GM12865 (cell line): Measurements from ENCODE around the gene RRP1B.
"Not testable (repeated sequence)": the region's sequence is repeated elsewhere in the genome, so short reads cannot be mapped to it uniquely, and the experiment has no call there.

ENCODE experiments used
- DNase-seq: peaks from one replicate; pipeline ENCODE4 v3.0.0; 2010; ENCODE audit warnings: low read depth
- H3K4me3 ChIP-seq: 2 replicates; pipeline ENCODE4 v1.5.1; 2011; ENCODE audit warnings: mild to moderate bottlenecking, low read depth, low read length, control low read depth
- TF ChIP-seq, protein P1 (sequence below): IDR thresholded peaks from 2 replicates; pipeline ENCODE4 v1.5.1; 2011; ENCODE audit warnings: low read length, control low read depth, low read depth, inconsistent platforms; ENCODE audit not compliant: insufficient read depth; ENCODE audit errors: missing control alignments

RRP1B gene

DNA sequence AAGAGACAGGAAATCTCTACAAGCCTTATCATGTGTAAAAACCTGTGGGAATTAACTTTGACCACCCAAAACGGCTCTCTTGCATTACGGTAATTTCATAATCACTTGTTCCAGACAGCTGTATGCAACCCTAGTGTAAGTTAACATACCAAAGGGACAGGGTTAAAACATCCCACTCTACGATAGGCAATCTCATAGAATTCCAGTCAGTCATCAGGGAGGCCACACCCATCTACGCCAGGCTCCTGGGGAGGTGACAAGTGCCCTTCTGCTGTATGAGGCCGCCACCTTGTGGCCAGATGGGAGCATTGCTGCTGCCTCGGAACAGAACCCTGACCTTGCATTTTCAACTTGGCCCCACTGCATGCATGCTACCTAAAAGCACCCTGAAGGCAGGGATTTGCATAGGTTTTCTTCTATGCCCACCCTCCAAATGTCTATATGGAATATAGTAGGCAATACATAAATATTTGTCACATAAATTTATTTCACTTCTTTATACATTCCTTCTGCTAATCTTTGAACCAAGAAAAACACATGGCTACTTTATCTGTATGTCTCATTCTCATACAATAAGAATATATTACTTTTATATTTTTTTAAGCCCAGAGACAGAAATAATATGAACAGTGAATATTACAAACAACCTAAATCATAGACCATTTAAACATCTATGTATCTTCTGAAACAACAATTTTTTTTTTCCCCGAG is 12.7 kb upstream of the RRP1B start:
- peak; percentile 92 for DNase-seq
- H3K4me3 ChIP-seq = no peak overlapping the region
- TF ChIP-seq, protein P1, sequence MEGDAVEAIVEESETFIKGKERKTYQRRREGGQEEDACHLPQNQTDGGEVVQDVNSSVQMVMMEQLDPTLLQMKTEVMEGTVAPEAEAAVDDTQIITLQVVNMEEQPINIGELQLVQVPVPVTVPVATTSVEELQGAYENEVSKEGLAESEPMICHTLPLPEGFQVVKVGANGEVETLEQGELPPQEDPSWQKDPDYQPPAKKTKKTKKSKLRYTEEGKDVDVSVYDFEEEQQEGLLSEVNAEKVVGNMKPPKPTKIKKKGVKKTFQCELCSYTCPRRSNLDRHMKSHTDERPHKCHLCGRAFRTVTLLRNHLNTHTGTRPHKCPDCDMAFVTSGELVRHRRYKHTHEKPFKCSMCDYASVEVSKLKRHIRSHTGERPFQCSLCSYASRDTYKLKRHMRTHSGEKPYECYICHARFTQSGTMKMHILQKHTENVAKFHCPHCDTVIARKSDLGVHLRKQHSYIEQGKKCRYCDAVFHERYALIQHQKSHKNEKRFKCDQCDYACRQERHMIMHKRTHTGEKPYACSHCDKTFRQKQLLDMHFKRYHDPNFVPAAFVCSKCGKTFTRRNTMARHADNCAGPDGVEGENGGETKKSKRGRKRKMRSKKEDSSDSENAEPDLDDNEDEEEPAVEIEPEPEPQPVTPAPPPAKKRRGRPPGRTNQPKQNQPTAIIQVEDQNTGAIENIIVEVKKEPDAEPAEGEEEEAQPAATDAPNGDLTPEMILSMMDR = peak; percentile 99

- H3K4me3 ChIP-seq = no peak overlapping the region
- TF ChIP-seq, protein P1 = no peak
- no peak for DNase-seq
These were observed 11.2 kb upstream of the RRP1B start for GRCh38 chr21:43648171-43648570.

- H3K4me3 ChIP-seq, DNase-seq: not testable (repeated sequence)
These were observed 7.4 kb upstream of the RRP1B start for GRCh38 chr21:43651926-43652325.

GRCh38 chr21:43652616-43653015 is 6.7 kb upstream of the RRP1B start:
- DNase-seq = no peak
- TF ChIP-seq, protein P1 = no peak
- no peak overlapping the region for H3K4me3 ChIP-seq

DNA sequence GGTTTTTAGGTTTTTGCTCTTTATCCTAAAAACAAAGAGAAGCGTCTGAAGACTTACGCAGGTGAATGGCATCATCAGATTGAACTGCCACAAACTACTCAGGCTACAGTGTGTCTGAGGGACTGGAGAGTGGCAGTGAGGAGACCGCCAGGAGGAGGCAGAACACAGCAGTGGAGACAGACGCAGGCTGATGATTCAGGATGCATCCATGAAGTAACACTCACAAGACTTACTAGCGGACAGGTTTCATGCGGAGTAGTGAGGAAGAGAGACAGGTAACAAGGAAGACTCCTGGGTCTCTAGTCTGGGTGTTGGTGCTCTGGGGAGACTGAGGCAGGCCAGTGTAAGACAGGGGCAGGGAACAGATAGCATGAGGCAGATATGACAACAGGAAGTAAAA is 5.7 kb upstream of the RRP1B start:
- DNase-seq = no peak

GRCh38 chr21:43654806-43655489 is 4.4 kb upstream of the RRP1B start:
- H3K4me3 ChIP-seq = no peak overlapping the region
- TF ChIP-seq, protein P1 = no peak
- no peak for DNase-seq

More for the DNA sequence above, 5.7 kb upstream of the RRP1B start:
- TF ChIP-seq, protein P1 = no peak
- no peak overlapping the region for H3K4me3 ChIP-seq

GRCh38 chr21:43657355-43658087 is 1.8 kb upstream of the RRP1B start:
- H3K4me3 ChIP-seq = no peak overlapping the region
- no peak for DNase-seq
- TF ChIP-seq, protein P1 = no peak
